NCI-H748 treated with DMSO at 0.1 percent for 48 hours (cell line): ENCODE results near the gene KRTAP5-6.

Experiments used
- DNase-seq: peaks from one replicate; lab custom pipeline; 2025; lab: John Stamatoyannopoulos, UW

The KRTAP5-6 gene

DNA sequence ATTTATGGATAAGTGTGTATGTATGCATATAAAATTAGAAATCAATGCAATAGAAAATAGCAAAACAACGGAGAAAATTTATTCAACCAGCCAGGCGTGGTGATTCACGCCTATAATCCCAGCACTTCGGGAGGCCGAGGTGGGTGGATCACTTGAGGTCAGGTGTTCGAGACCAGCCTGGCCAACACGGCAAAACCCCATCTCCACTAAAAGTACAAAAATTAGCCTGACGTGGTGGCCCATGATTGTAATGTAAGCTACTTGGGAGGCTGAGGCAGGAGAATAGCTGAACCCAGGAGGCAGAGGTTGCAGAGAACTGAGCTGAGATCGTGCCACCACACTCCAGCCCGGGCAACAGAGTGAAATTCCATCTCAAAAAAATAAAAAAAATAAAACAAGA, 5.5 kb downstream of the KRTAP5-6 start:
- no peak for DNase-seq

GRCh38 chr11:1703146-1703545, 6.2 kb downstream of the KRTAP5-6 start:
- no peak for DNase-seq

GRCh38 chr11:1705126-1706052, 8.4 kb downstream of the KRTAP5-6 start:
- DNase-seq: no peak

- DNase-seq: no peak
These were observed 9.8 kb downstream of the KRTAP5-6 start for GRCh38 chr11:1706634-1707400.

- DNase-seq: no peak
These were observed 10.8 kb downstream of the KRTAP5-6 start for GRCh38 chr11:1707751-1708150.

DNA sequence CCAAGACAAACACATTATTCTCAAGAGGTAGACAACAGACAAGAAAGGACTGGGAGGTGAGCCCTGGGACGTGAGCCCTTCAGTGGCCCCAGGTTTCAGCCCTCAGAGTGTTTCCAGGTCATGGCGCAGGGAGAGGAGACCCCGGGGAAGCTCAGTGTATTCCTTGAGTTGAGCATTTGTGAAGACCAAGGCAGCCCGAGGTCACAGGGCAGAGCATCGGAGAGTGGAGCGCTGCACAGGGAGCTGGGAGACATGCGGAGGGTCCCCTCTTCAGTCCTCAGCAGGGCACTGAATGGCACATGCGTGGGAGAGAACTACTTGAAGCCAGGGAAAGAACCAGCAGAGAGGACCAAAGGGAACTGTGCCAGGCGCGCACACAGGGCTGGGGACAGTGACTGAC, 11.7 kb downstream of the KRTAP5-6 start:
- DNase-seq: no peak

GRCh38 chr11:1714908-1715885, 18.2 kb downstream of the KRTAP5-6 start:
- no peak for DNase-seq

- no peak for DNase-seq
These were observed 20.8 kb downstream of the KRTAP5-6 start for GRCh38 chr11:1717745-1718144.

DNA sequence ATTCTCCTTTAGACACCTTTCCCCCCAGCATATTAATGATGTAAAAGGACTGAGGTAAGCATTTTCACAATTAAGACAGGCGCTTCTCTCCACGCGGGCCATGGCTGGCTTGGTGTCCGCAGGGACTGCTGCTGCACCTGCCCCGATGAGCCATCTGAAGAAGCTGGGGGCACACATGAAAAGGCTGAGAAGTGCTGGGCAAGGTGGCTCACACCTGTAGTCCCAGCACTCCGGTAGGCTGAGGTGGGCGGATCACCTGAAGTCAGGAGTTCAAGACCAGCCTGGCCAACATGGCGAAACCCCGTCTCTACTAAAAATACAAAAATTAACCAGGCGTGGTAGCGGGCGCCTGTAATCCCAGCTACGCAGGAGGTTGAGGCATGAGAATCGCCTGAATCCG, 21.3 kb downstream of the KRTAP5-6 start:
- no peak for DNase-seq

DNA sequence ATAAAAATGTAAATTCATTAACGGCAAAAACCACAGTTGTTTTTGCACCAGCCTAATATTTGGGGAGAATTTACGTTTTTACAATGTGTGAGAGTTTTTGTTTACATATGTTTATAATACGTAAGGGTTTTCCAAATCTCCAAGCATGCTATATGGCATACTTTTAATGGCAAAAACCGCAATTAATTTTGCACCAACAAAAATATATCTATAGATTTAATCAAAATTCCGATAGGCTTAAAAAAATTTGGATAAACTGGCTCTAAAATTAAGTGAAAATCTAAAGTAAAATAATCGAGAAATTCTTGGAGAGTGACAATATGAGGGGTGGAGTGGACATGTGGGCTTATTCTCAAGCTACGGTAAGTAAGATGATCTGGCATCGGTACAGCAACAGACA, 22.8 kb downstream of the KRTAP5-6 start:
- no peak for DNase-seq

DNA sequence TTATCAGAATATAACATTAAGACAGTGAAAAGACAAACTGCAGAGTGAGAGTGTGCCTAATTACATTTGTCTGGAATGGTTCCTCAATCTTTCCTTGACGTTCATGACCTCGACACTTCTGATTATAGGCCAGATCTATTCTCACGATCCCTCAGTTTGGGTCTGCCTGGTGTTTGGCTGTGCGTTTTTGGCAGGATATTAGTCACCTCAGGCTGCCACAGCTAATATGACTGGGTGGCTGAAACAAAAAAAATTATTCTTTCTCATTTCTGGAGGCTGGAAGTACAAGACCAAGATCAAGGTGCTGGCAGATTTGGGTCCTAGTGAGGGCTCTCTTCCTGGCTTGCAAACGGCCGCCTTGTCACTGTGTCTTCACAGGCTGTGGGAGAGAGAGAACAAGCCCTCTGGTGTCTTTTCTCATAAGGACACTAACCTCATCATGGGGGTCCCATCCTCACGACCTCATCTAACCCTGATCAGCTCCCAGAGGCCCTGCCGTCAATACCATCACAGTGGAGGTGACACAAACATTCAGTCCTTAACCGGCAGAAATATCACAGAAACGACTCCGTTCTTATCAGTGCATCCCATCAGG, 30.2 kb downstream of the KRTAP5-6 start:
- DNase-seq: no peak

DNA sequence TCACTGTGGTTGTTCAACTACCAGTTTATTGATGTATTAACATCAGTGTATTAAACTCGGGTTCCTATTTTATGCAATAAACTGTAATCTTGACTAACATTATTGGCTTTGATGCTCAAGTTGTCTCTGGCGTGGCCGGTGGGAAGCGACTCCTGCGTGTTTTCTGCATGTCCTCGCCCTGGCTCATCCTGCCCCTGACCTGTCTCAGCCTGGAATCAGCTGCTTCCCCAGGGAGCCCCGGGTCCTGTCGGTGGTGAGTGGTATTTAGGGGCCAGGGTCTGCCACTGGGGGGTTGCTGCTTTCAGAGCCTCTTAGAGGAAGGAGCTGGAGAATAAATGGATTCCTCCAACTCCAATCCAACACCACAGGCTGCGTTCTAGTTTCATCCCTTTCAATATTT, 30.9 kb downstream of the KRTAP5-6 start:
- DNase-seq: no peak

GRCh38 chr11:1728301-1728700, 31.3 kb downstream of the KRTAP5-6 start:
- no peak for DNase-seq

DNA sequence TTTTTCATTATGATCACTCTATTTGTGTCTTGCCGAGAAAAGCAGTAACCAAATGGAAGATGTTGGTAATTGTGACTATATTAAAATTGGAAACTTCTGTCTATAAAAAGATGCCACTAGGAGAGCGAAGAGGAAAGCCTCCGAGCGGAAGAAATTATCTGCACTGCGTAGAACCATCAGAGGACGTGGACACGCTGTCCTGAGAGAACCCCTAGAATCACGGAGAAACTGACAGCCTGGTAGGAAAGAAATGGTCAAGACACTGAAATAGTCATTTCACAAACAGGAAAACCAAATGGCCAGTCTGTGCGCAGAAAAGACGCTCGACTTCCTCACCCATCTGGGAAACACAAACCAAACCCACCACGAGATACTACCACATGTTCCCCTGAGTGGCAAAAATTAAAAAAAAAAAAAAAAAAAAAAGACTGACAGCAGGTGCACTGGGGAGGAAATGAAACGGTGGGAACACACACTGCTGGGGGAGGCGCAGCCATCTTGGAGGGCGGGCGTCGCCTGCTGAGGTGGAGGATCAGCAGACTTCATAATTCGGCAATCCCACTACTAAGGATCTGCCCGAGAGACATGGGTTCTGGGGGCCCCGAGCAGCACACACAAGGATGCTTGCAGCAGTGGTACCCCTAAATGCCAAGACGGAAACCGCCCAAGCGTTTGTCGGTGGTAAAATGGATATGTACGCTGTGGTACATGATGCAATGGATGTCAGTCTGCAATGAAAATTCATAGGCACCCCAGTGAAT, 32.1 kb downstream of the KRTAP5-6 start:
- DNase-seq: no peak

DNA sequence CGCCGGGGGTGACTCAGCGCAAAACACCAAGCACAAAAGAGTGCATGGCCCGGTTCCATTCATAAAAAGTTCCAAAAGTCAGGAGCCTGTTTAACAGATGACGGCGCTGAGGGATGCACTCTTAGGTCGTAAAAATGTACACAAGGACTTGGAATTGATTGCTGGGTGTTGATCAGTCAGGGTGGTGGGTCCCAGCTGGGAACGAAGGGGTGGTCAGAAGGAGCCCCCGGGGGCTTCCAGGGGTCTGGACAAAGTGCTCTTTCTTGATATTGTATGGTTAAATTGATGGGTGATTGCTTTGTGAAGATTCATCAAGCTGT, 32.7 kb downstream of the KRTAP5-6 start:
- DNase-seq: no peak

DNA sequence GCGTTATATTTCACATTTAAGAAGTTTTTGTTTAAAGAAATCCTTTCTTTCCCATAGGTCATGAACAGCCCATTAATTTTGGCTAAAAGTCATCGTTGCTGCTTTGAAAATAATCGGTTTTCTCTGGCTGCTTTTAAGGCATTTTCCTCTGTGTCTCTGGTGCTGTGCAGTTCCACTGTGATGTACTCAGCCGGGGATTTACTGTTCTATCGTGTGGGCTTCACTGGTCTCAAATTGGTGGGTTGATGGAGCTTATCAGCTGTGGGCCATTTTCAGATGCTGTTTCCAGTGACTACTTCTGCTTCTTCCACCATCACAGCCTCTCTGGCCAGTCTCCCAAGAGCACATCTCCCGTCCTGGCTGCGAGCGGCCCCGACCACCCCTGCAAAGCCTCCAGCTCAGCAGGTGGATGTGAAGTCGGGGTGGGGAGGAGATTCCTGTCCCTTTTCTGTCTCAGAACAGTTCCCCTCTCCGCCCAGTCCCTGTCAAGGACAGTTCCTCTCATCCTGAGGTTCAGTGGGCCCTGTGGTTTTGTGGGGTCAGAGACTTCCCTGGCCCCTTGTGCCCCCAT, 33.1 kb downstream of the KRTAP5-6 start:
- no peak for DNase-seq

DNA sequence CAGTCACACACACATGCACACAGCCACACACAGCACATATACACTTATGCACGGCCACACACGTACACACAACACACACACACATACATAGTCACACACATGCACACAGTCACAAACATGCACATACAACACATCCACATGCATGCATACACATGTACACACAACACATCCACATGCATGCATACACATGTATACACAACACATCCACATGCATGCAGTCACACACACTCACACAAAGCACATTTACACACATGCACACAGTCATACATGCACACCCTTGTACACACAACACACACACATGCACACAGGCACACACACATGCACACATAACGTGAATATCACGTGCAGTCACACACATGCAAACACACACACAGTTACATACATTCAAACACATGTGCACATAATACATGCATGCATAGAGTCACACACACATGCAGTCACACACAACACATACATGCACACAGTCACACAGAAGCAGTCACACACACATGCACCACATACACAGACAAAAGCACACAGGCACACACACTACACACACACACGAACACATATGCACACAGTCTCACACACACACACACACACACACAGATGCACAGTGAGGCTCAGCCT, 34.6 kb downstream of the KRTAP5-6 start:
- DNase-seq: no peak

DNA sequence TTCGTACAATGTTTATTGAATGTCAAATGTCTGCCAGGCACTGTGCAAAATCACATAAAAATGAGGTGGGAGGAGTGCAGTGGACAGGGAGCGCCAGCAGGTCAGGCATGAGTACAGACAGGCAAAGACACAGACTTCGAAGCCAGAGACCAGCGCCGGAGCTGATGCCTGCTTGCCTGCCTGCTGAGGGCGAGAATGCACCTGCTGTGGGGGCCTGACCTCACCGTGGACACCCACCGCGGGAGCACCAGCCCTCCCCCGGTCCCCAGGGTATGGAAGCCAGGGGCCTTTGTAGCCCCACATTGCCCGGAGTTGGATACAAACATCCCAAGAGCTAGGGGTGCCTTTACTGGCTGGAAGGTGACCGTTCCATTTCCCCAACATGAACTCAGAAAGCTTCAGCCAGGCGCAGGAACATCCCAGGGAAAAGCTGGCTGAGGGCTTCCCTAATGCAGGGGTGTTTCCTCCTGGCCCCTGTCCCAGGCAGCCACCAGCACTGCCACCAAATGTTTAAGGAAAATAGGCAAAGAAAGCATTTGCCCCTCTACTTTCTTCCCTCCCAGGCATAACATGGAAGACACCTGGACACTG, 35.5 kb downstream of the KRTAP5-6 start:
- no peak for DNase-seq

- DNase-seq: no peak
These were observed 36.2 kb downstream of the KRTAP5-6 start for GRCh38 chr11:1733009-1733715.
